ENCODE data around the gene PCSK7.

GRCh38 chr11:117232911-117233409 lies 1.1 kb upstream of the PCSK7 start:
- TF ChIP-seq CTCF (IDR thresholded peaks at IDR 0.05 in 4 of 5, conservative IDR thresholded peaks at IDR 0.05 in 1 of 5) (no peak), POLR2A (IDR thresholded peaks at IDR 0.05) (no peak)
